HG02623 (cell line): ENCODE measurements around the gene ELAVL4.

Experiments used
- ATAC-seq: cut with Tn5 transposase; IDR thresholded peaks from one replicate; pipeline ENCODE4 v1.9.1; 2021; ENCODE audit warnings: moderate library complexity; ENCODE audit not compliant: unreplicated experiment

The ELAVL4 gene

DNA sequence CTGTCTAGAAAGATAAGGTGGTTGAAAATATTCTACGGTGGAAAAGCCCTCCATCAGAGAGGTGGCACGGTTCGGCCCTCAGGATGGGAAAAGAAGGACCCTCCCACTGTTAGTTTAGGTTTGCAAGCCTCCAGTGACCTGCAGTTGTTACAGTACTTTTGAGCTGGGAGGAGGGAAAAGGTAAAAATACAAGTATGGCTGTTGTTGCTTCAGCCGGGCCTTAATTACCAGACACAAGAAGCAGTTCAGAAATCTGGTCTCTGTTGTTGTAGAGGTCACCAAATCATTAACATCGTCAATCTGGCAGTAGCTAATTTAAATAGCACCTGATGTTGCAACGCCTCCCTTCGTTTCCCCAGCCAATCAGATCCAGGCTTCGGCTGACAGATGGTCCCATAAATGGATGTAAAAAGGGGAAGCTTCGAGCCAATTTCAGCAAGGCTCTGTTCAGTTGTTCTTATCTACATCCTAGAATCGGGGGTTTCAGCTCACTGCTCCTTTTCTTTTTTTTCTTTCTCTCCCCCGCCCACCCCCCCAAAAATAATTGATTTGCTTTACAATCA, at the start of gene ELAVL4:
ELAVL4 (plus strand) TSS at position 424 of the 563 bp plus-strand sequence. CDS start 270 bp downstream, outside the sequence.
- no peak for ATAC-seq

GRCh38 chr1:50060279-50060678, 48.4 kb upstream of the ELAVL4 start:
- no peak for ATAC-seq

DNA sequence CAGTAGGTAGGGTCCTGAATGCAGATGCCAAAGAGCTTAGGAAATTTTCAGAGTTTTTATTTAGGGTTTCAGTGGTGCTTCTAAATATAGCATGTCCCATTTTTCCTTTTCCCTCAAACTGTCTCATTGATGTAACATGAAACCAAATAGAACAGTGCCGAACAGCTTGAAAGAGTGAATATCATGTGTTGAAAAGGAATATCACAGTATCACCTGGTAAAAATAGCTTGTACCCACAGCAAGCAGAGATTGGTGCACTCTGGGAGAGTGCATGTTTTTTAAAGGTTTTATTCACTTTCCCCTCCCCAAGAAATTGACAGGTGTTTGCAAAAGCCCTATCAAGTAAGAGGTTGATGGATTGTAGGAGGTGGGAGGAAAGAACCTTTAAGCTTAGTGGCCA, 41.9 kb upstream of the ELAVL4 start:
- ATAC-seq: no peak

GRCh38 chr1:50074931-50075330, 33.8 kb upstream of the ELAVL4 start:
- no peak for ATAC-seq

DNA sequence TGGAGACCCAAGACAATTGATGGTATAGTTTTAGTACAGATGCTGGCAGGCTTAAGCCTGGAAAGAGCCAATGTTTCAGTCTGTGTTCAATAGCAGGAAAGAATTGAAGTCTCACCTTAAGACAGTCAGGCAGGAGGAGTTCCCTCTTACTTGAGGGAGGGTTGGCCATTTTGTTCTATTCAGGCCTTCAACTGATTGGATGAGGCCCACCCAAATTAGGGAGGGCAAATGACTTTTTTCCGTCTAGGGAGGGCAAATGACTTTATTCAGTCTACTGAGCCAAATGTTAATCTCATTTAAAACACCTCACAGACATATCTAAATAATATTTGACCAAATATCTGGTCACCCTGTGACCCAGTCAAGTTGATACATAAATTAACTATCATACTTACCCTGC, 31.4 kb upstream of the ELAVL4 start:
- ATAC-seq: no peak

DNA sequence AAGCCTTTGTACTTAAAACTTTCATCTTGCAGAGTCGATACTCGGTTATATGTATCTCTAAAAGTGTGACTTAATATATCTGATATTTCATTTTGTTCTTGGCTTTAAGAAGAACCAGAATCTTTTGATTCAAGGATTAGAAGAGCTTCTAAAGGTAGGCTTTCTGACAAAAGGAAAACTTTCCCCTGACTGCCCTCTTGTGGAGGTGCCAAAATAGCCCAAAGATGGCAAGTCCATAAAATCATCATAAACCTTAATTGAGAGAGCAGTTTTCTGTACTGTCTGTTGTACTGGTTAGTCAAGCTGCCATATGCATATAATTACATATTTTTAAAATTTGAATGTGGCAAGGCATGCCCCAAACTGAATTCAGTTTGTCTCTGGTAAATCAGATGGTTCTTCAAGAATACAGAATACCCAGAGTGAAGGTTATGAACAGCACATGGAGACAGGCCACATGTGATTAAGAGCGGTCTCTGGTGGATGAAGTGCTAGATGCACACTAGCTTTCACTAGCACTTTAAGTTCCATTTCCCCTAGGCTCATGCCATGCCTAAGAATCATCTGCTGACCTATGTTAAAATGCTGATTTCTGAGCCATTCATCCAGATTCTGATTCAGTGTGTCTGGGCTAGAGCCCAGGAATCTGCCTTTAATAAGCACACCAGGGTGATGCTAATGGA, 27.7 kb upstream of the ELAVL4 start:
- ATAC-seq: no peak

DNA sequence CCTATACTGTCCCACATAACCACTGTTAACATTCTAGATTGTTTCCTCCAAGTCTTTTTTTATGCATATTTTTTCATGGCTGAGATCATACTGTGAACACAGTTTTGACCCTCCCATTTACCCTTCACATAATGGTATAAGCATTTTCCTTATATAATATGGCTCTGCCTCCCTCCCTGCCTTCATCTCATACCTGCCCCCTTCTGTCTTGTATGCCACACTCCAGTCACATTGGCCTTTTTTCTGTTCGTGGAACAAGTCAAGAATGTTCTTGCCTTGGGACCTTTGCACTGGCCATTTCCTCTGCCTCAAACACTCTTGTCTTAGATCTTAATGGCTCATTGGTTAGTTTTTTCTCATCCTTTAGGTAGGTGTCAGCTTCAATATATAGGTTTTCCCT, 24.3 kb upstream of the ELAVL4 start:
- ATAC-seq: no peak

- no peak for ATAC-seq
Measured at GRCh38 chr1:50091068-50091467, 17.7 kb upstream of the ELAVL4 start.

DNA sequence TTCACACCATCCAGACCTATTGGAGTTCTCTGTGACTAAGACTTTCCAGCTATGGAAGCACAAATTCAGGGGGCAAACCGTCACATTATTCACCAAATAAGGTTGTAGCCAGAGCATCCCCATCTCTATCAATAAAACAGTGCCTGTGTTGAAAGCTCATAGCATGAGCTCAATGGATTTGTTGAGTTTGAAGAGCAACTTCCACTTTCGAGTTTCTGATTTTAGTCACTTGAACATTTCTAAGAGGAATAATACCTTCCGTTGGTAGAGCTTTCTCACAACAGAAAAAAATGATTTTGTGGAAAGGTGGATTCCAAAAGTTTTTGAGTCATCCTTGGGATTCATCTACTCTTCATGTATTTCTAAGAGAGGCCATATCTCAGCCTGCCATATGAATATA, 13.0 kb upstream of the ELAVL4 start:
- ATAC-seq: no peak

DNA sequence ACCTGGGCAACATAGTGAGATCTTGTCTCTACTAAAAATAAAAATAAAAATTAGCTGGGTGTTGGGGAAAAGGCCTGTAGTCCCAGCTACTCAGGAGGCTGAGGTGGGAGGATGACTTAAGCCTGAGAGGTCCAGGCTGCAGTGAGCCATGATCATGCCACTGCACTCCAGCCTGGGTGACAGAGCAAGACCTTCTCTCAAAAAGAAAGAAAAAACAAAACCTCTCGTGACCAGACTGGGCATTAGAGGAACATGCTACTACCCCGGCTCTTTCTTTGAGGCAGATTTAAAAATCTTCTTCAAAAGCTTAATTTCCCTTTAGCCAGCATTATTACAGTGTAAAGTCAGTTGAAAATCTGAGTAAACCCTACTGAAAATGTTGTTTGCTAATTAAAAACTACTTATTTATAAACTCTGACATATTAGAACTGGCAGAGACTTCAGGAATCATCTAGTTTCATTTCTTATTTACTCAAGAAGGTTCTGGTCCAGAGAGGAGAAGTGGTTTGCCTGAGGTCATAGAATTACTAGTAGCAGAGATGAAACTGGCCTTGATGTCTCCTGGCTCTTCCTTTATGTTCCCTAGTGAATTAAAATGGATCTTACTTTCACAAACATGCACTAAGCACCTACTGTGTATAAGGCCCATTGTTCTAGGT, 11.6 kb upstream of the ELAVL4 start:
- ATAC-seq: no peak

GRCh38 chr1:50097791-50098190, 10.9 kb upstream of the ELAVL4 start:
- ATAC-seq: no peak

GRCh38 chr1:50098591-50099021, 10.1 kb upstream of the ELAVL4 start:
- no peak for ATAC-seq

DNA sequence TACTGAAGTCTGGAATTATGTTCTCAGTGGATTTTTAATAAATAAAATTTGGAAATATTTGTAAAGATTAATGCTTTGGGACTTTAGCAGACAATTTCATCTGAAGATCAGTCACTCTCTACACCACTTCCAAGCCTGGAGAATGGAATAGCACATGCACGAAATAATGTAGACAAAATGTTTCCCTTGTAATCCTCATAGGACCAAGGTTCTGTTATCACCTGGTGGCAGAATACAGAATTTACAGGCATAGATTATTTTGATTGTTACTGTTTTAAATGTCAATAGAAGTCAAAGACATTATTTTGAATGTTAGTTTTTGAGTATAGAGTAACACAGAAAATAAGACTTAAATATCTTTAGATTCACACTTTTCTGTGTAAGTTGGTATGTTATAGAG, 9.1 kb upstream of the ELAVL4 start:
- no peak for ATAC-seq

GRCh38 chr1:50103615-50104081, 5.1 kb upstream of the ELAVL4 start:
- ATAC-seq: no peak

GRCh38 chr1:50105433-50105832, 3.3 kb upstream of the ELAVL4 start:
- ATAC-seq: no peak

DNA sequence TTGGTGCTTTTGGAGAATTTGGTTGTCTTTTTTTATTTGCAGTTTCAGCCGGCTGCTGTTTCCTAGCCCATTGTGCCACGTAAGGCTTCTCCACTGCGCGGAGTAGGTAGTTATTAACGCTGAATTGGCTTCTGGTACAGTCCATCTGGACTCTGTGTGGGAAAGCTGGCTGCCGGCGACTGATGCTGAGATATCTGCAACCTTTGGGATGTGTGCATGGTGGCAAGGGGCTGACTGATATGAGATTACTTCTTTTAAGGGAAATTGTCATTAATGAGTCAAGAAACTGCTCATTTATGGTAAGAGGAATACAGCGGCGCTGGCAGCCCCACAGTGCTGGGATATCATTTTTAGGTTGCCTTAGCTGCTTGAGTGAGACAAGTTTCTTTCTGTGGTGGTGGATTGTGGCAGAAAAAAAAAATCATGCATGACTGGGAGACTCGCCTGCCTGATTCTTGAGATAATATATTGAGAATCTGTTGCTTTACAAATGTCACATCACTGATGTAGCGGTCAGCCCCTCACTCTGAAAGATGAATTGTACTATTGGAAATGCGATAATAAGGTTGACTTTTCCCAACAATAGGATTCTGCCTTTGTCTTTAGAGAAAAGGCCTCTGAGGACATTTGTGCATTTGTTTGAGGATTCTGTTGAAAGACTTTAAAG, 2.5 kb upstream of the ELAVL4 start:
- no peak for ATAC-seq

DNA sequence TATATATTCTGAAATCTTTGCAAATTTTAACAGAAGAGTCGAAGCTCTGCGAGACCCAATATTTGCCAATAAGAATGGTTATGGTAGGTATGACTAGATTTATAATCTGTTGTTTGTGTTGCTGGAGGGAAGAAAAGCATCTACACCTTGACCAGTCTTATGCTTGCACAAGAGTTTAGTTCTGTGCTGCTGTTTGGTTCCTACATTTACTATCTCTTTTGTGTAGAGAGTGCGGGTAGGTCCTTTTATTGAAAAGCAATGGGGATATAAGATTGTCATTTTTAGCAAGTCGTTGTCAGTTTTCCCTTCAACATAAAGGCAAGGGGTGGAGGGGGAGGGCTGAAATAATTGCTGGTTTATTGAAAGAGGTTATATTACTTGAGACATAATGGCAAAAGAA, 396 bp downstream of the ELAVL4 start:
- no peak for ATAC-seq

DNA sequence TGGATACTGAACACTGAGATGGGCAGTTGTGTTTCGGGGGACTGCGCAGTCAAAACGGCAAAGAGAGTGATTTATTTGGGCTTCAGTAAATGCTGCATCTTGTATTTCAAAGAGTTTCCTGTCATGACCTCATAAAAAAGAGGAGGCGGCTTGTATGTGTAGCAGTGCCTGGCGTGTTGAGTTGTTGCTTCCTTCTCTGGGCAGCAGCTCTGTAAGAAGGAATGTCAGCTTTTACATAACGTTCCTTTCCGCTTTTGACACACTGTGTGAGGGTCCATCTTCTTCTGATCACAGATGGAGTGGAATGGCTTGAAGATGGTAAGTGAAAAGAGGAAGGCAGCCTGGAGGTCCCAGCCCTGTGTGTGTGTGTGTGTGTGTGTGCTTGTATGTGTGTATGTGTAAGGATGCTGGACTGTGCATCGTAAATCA, 941 bp downstream of the ELAVL4 start:
- no peak for ATAC-seq

GRCh38 chr1:50110151-50110550, 1.4 kb downstream of the ELAVL4 start:
- ATAC-seq: no peak

- no peak for ATAC-seq
Measured at GRCh38 chr1:50110656-50111055, 1.9 kb downstream of the ELAVL4 start.

- no peak for ATAC-seq
Measured at GRCh38 chr1:50111503-50111902, 2.8 kb downstream of the ELAVL4 start.

DNA sequence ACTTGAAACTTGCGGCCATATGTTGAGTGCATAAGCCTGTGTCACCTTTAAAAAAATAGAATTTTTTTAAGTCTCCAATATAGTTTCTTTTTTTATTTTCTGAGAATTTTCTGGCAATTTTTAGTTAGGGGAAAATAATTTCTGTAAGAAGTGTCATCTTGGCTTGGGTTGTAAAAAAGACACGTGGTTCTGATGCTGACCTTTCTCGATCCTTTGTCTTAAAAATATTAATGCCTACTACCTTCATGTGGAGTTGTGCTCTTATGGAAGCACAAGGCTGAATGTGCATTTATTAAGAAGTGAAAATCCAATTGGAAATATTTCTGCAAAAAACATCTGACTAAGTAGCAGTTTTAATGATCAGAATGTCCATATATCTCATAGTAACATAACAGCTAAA, 3.5 kb downstream of the ELAVL4 start:
- ATAC-seq: no peak
